MCF 10A (cell line): ENCODE measurements around the gene AIG1. TPM values are rescaled to one million over a fixed set of nuclear protein-coding genes. Genes with fewer than 3 reads are reported as not detected.

Source experiments
- BruUV-seq: library from RNA; stranded (reverse); fragments of 400-500 nt; replicated peaks from 2 replicates; lab custom pipeline; 2021; lab: Mats Ljungman, UMichigan
- CTCF ChIA-PET: fragments of 300-600 bp; sonication (Branson Sonifier 250); formaldehyde crosslinking; extraction: SDS; loops from one replicate; lab custom pipeline; 2021; ENCODE audit warnings: antibody characterized with exemption, inconsistent platforms; lab: Yijun Ruan, JAX
- POLR2A ChIA-PET: fragments of 300-600, 350-650 bp; sonication (Branson Sonifier 250); formaldehyde crosslinking; extraction: SDS; loops from one replicate; lab custom pipeline; 2020; ENCODE audit warnings: antibody characterized with exemption, inconsistent platforms; lab: Yijun Ruan, JAX
- DNase-seq: peaks from one replicate; pipeline ENCODE4 v3.0.0-alpha.2; 2018; ENCODE audit not compliant: unreplicated experiment
- H3K27ac Mint-ChIP-seq: one replicate; pipeline ENCODE4 v1.8.0; 2022; ENCODE audit warnings: mild to moderate bottlenecking, low read depth, mixed read lengths; ENCODE audit not compliant: unreplicated experiment
- H3K27me3 Mint-ChIP-seq: one replicate; pipeline ENCODE4 v1.8.0; 2022; ENCODE audit warnings: mixed read lengths; ENCODE audit not compliant: insufficient read depth, unreplicated experiment
- H3K36me3 Mint-ChIP-seq: one replicate; pipeline ENCODE4 v1.8.0; 2022; ENCODE audit warnings: mild to moderate bottlenecking, moderate library complexity, mixed read lengths; ENCODE audit not compliant: insufficient read depth, unreplicated experiment
- H3K4me1 Mint-ChIP-seq: one replicate; pipeline ENCODE4 v1.8.0; 2022; ENCODE audit warnings: mixed read lengths; ENCODE audit not compliant: insufficient read depth, unreplicated experiment
- H3K4me3 Mint-ChIP-seq: one replicate; pipeline ENCODE4 v1.8.0; 2022; ENCODE audit warnings: mild to moderate bottlenecking, moderate library complexity, mixed read lengths; ENCODE audit not compliant: unreplicated experiment
- H3K9me3 Mint-ChIP-seq: one replicate; pipeline ENCODE4 v1.8.0; 2022; ENCODE audit warnings: mixed read lengths; ENCODE audit not compliant: unreplicated experiment
- intact Hi-C: fragments of 100-400 bp; cut with micrococcal nuclease; formaldehyde crosslinking; loops from 2 replicates; pipeline ENCODE4 v1.14.1; 2022
- total RNA-seq: library from RNA; stranded (reverse); gene quantifications from 2 replicates; pipeline ENCODE4 v1.2.3, GENCODE V29; 2022
- TF ChIP-seq, protein P1 (sequence below): fragments of 200-600 bp; IDR thresholded peaks from one replicate; pipeline ENCODE4 v1.8.0; 2022; ENCODE audit warnings: antibody characterized with exemption, mild to moderate bottlenecking; ENCODE audit not compliant: unreplicated experiment

AIG1 gene
- total RNA-seq, 1 experiment from 2014 or later = 106 TPM

DNA sequence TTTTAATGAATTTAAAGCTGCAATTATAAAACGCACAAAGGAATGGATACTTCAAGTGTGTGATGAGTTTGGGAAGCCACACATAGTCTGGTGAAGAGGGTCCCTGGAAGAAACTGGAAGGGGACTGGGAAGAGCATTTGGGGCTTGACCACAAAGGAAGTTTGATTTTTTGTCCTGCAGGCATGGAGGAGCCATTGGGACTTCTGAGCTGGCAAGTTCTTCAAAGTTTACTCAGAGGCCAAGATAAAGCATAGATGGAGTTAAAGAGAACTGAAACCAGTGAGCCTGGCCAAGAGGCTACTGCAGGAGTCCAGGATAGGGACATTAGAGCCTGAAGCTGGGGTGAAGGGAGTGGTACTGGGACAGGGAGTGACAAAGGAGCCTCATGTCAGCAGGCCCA is 95.0 kb downstream of the AIG1 start:
- Mint-ChIP-seq H3K4me1 (peaks cover 21% of the 10 kb centered on the region), H3K36me3 (peaks cover 10% of the 10 kb centered on the region), H3K27ac (no peak overlapping the region), H3K27me3 (no peaks in the 10 kb centered on the region), H3K4me3 (no peak overlapping the region), H3K9me3 (no peaks in the 10 kb centered on the region)
- no peak for DNase-seq
- TF ChIP-seq, protein P1, sequence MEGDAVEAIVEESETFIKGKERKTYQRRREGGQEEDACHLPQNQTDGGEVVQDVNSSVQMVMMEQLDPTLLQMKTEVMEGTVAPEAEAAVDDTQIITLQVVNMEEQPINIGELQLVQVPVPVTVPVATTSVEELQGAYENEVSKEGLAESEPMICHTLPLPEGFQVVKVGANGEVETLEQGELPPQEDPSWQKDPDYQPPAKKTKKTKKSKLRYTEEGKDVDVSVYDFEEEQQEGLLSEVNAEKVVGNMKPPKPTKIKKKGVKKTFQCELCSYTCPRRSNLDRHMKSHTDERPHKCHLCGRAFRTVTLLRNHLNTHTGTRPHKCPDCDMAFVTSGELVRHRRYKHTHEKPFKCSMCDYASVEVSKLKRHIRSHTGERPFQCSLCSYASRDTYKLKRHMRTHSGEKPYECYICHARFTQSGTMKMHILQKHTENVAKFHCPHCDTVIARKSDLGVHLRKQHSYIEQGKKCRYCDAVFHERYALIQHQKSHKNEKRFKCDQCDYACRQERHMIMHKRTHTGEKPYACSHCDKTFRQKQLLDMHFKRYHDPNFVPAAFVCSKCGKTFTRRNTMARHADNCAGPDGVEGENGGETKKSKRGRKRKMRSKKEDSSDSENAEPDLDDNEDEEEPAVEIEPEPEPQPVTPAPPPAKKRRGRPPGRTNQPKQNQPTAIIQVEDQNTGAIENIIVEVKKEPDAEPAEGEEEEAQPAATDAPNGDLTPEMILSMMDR = no peak
- POLR2A ChIA-PET = no interaction called here
- intact Hi-C loops = no loop called here
- BruUV-seq = no TSS peak
- CTCF ChIA-PET = no interaction called here

DNA sequence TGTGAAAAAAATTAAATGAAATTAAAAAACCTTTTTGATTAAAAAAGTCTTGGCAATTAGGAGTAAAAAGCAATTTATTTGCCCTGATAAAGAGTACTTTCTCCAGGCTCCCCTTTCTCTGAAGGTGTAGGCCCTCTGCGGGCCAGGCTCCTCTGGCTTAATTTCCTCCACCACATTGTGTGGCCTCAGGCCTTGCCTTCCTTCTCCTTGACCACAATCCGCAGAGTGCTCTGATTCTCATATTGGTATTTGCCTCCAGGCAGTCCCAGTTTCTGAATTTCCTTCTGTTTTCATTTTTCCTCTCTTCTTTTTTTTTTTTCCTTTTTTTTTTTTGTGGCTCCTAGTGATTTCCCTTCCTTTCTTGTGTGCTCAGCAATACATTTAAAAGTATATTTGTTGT is 96.4 kb downstream of the AIG1 start:
- Mint-ChIP-seq H3K36me3 (peaks cover 4% of the 10 kb centered on the region), H3K4me3 (no peak overlapping the region), H3K27me3 (no peaks in the 10 kb centered on the region), H3K27ac (no peak overlapping the region), H3K9me3 (no peaks in the 10 kb centered on the region), H3K4me1 (peaks cover 21% of the 10 kb centered on the region)
- no TSS peak for BruUV-seq
- no peak for DNase-seq
- TF ChIP-seq, protein P1 = no peak
- CTCF ChIA-PET = no interaction called here
- intact Hi-C loops = no loop called here
- POLR2A ChIA-PET = interaction anchor here (0.6 kb wide), 1 partner anchor 27 kb away, joined by 3 read pairs; no protein-coding TSS in a partner anchor

DNA sequence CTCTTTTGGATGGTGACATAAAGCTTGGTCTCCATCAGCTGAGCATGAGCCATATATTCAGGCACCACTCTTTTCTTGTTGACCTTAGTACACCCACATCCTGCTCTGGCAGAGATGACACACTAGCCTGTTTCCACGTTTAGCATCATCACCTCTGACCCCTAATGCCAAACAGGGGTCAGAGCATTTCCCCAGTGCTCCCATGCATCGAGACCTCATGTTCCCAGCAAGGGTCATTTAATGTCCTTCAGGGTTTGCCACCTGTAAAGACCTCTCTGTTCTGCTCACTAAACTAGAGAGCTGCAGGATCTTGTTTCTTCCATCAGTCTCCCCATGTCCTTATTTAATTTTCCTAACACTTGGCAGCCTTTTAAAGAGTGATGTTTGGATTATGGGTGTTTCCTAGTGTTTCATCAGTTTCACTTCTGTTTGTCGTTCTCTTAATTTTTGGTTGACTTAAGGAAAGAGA is 97.5 kb downstream of the AIG1 start:
- ChIA-PET POLR2A (interaction anchor here (1.4 kb wide), 1 partner anchor 41 kb away, joined by 3 read pairs; no protein-coding TSS in a partner anchor), CTCF (interaction anchor here (0.7 kb wide), 1 partner anchor 14 kb away, joined by 3 read pairs; no protein-coding TSS in a partner anchor)
- Mint-ChIP-seq H3K4me3 (no peak overlapping the region), H3K4me1 (peaks cover 21% of the 10 kb centered on the region), H3K36me3 (no peaks in the 10 kb centered on the region), H3K27ac (peak overlapping the region; percentile 8), H3K9me3 (no peaks in the 10 kb centered on the region), H3K27me3 (no peaks in the 10 kb centered on the region)
- DNase-seq = no peak
- TF ChIP-seq, protein P1 = no peak
- no TSS peak for BruUV-seq
- intact Hi-C loops = no loop called here

DNA sequence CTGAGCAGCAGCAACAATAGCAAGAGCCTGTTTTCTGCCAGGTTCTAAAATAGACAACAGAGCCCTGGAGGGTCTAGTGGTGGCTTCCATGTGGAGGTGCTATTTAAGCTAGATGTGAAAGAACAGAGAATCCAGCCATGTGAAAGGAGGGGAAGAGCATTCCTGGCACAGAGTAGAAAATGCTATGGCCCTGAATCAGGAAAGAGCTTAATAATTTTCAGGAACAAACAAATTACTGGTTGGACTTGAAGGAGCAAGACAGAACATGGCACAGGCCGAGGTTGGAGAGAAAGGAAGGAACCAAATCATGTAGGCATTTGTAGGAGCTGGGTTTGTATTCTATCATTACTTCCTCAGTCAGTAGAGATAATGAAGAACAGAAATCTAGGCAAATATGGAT is 98.3 kb downstream of the AIG1 start:
- CTCF ChIA-PET = no interaction called here
- Mint-ChIP-seq H3K27ac (no peak overlapping the region), H3K9me3 (no peaks in the 10 kb centered on the region), H3K27me3 (no peaks in the 10 kb centered on the region), H3K36me3 (no peaks in the 10 kb centered on the region), H3K4me1 (peaks cover 21% of the 10 kb centered on the region), H3K4me3 (no peak overlapping the region)
- intact Hi-C loops = no loop called here
- DNase-seq = no peak
- POLR2A ChIA-PET = interaction anchor here (1.4 kb wide), 1 partner anchor 42 kb away, joined by 3 read pairs; no protein-coding TSS in a partner anchor
- TF ChIP-seq, protein P1 = no peak
- BruUV-seq = no TSS peak
